ENCODE data around the gene AFAP1L2.

AFAP1L2 gene

DNA sequence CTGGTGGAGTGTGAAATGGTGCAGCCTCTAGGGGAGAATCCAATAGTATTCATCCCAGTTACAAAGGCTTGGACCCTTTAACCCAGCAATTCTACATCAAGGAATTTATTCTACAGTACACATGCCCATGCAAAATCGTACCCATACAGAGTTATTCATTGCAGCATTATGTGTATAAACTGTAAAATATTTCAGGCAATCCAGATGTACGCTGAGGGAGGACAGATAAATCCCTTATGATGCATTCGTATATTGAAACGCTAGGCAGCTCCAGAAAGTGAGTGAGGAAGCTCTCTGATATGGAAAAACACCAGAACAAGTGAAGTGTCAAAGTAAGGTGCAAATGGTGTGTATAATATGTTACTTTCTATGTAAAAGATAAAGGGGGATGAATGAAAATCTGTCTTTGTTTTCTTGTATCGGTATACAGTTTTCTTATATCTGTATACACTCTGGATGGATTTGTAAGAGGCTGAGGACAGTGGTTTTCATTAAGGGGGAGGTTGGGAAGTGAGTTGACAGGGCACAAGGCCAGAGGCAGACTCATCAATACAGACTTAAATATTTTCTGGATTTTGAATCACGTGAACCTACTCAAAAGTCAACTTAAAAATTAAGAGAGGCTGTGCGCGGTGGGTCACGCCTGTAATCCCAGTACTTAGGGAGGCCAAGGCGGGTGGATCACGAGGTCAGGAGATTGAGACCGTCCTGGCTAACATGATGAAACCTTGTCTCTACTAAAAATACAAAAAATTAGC, 148.1 kb downstream of the AFAP1L2 start:
- in situ Hi-C loops (cut with HindIII; ENCODE audit: low sequenced_read_pairs), result no loop called here
- TF ChIP-seq, protein P1, sequence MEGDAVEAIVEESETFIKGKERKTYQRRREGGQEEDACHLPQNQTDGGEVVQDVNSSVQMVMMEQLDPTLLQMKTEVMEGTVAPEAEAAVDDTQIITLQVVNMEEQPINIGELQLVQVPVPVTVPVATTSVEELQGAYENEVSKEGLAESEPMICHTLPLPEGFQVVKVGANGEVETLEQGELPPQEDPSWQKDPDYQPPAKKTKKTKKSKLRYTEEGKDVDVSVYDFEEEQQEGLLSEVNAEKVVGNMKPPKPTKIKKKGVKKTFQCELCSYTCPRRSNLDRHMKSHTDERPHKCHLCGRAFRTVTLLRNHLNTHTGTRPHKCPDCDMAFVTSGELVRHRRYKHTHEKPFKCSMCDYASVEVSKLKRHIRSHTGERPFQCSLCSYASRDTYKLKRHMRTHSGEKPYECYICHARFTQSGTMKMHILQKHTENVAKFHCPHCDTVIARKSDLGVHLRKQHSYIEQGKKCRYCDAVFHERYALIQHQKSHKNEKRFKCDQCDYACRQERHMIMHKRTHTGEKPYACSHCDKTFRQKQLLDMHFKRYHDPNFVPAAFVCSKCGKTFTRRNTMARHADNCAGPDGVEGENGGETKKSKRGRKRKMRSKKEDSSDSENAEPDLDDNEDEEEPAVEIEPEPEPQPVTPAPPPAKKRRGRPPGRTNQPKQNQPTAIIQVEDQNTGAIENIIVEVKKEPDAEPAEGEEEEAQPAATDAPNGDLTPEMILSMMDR (IDR thresholded peaks at IDR 0.05; ENCODE audit: low read depth, low read length), result no peak
- DNase-seq (ENCODE audit: low read depth, low spot score), result no peak
- H3K4me3 ChIP-seq (ENCODE audit: low read depth, low read length), result no peak overlapping the region

DNA sequence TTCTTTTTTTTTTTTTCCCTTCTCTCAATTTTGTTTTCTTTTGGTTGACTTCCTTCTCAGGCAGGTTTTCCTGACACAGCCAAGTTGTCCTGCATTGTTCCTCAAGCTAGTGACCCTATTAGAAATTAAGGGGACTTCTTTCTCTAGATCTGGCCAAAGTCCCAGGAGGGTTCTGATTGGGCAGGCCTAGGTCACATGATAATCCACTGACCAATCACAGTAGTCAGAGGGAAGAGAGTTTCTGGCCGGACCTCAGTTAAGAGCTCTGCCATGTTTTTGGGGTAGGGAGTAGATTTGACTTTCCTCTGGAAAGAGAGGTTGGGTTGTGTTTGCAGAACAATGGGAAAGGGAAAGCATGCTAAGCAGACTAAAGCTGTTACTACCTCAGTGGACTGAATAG, 149.1 kb downstream of the AFAP1L2 start:
- no peak overlapping the region for H3K4me3 ChIP-seq (ENCODE audit: low read depth, low read length)
- no peak for DNase-seq (ENCODE audit: low read depth, low spot score)
- TF ChIP-seq, protein P1 (IDR thresholded peaks at IDR 0.05; ENCODE audit: low read depth, low read length), result no peak
- in situ Hi-C loops (cut with HindIII; ENCODE audit: low sequenced_read_pairs), result no loop called here

DNA sequence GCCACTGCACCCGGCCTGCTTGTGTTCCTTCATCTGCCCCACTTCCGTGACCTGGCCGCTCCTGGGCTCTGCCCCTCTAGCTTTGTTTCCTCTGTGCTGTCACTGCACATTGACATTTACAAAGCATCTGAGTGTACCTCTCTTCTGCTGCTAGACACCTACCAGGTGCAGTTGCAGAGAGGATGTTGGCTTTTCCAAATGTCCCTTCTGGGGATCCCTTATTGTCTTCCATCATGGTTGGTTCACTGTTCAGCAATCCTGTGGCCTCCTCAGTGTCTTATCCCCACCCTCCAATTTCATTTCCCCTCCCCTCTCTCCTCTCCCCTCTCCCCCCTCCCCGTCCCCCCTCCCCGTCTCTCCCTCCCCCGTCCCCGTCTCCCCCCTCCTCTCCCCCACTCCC, 151.4 kb downstream of the AFAP1L2 start:
- in situ Hi-C loops (cut with HindIII; ENCODE audit: low sequenced_read_pairs), result no loop called here
- DNase-seq (ENCODE audit: low read depth, low spot score), result no peak
- TF ChIP-seq, protein P1 (IDR thresholded peaks at IDR 0.05; ENCODE audit: low read depth, low read length), result no peak
- H3K4me3 ChIP-seq (ENCODE audit: low read depth, low read length), result no peak overlapping the region

DNA sequence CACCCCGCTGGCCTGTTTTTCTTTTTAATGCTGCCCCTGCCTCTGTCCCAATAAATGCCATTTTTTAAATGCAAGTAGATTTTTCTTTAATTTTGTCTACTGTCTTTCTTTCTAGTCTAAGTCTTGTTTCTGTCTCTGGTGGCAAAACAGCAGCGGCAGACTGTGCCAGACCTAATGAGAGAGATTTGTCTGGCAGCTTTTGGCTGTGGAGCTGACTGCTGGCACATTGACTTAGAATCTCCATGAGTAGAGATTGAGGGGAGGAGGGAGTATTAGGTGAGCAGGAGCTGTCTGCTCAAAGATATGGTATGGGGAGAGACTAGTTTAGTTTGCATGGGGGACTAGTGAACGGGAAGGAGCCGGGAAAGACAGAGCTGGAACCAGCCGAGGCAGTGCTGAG, 152.2 kb downstream of the AFAP1L2 start:
- H3K4me3 ChIP-seq (ENCODE audit: low read depth, low read length), result no peak overlapping the region
- no peak for DNase-seq (ENCODE audit: low read depth, low spot score)
- in situ Hi-C loops (cut with HindIII; ENCODE audit: low sequenced_read_pairs), result no loop called here
- TF ChIP-seq, protein P1 (IDR thresholded peaks at IDR 0.05; ENCODE audit: low read depth, low read length), result no peak

DNA sequence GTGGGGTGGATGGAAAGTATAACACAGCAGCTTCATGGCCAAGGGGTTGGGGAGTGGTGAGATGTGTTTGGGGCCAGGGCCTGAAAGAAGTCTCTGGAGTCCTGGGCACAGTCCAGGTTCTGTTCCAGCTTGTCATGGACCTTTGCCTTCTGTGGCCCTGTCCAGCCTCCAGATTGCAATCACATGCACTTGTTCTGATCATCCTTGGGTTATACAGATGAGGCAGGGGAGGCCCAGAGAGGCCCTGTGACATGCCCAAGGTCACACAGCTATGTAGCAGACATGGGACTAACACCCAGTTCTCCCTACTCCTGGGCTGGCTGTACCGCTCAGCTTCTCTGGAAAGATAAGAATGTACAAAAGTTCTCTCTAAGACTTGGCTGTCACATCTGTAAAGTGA, 153.6 kb downstream of the AFAP1L2 start:
- TF ChIP-seq, protein P1 (IDR thresholded peaks at IDR 0.05; ENCODE audit: low read depth, low read length), result no peak
- in situ Hi-C loops (cut with HindIII; ENCODE audit: low sequenced_read_pairs), result no loop called here
- DNase-seq (ENCODE audit: low read depth, low spot score), result no peak
- H3K4me3 ChIP-seq (ENCODE audit: low read depth, low read length), result no peak overlapping the region

DNA sequence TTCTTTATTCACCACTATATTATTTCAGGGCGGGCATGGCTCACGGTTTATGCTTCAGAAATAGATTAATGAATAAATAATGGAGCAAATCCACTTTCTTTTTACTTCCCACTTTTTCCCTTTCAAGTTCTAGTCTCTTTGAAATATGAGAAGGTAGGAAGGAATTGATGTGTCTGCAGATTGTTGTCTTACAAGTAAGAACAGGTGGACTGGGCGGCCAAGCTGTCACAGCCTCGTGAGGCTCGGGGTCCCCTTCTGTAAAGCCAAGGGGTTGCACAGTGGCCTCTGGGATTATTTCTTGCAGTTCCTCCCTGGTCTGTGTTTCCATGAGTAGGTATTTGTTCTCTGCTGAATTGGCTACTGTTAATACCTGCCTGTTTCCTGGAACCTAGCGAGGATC, 154.1 kb downstream of the AFAP1L2 start:
- H3K4me3 ChIP-seq (ENCODE audit: low read depth, low read length), result no peak overlapping the region
- in situ Hi-C loops (cut with HindIII; ENCODE audit: low sequenced_read_pairs), result no loop called here
- TF ChIP-seq, protein P1 (IDR thresholded peaks at IDR 0.05; ENCODE audit: low read depth, low read length), result no peak
- no peak for DNase-seq (ENCODE audit: low read depth, low spot score)

Measured in astrocyte of the spinal cord (primary cell).